Gastroesophageal sphincter (tissue), 3 donors: ENCODE data around the gene GRPEL2.

ENCODE experiments used
- CTCF ChIP-seq, 4 experiments: fragments of 200-600 bp in 2 of 4; fragments of 450-650 bp in 2 of 4; sonication (generic) in 1 of 4; IDR thresholded peaks; one replicate each; pipeline ENCODE4 v1.5.1; 2017 to 2019; ENCODE audit warnings: antibody characterized with exemption in 4 of 4, mild to moderate bottlenecking in 2 of 4, moderate library complexity in 2 of 4
- POLR2A ChIP-seq, 2 donors: fragments of 450-650 bp; IDR thresholded peaks; one replicate each; pipeline ENCODE4 v1.6.1; 2017; ENCODE audit warnings: antibody characterized with exemption in 2 of 2, mild to moderate bottlenecking in 2 of 2, moderate library complexity in 1 of 2

GRCh38 chr5:149363358-149363757, 18.1 kb downstream of the GRPEL2 start:
- no peak for TF ChIP-seq CTCF (IDR thresholded peaks at IDR 0.05)
- TF ChIP-seq POLR2A (IDR thresholded peaks at IDR 0.05): no peak
